Measurements from ENCODE around the gene TGFBR3L. TPM values are rescaled to one million over a fixed set of nuclear protein-coding genes. Genes with fewer than 3 reads are reported as not detected.

TGFBR3L gene
- total RNA-seq, 1 donor, result 0.99 TPM

- H3K4me3 ChIP-seq (ENCODE audit: low read depth, low read length), result no peak overlapping the region
- no peak for TF ChIP-seq CTCF (IDR thresholded peaks at IDR 0.05; ENCODE audit: insufficient read depth, low read length)
- no peak for DNase-seq (ENCODE audit: low read depth)
Measured at GRCh38 chr19:7918615-7919421, 4.2 kb downstream of the TGFBR3L start.

- no peak for TF ChIP-seq CTCF (IDR thresholded peaks at IDR 0.05; ENCODE audit: insufficient read depth, low read length)
- peak; percentile 93 for DNase-seq (ENCODE audit: low read depth)
Measured at GRCh38 chr19:7919610-7920518, 5.2 kb downstream of the TGFBR3L start, which contains the start of gene SNAPC2. SNAPC2 (plus strand) TSS chr19:7920338; CDS start chr19:7920367, 29 bp downstream.

GRCh38 chr19:7920519-7921301, 6.1 kb downstream of the TGFBR3L start:
- peak; percentile 97 for DNase-seq (ENCODE audit: low read depth)
- H3K4me3 ChIP-seq (ENCODE audit: low read depth, low read length), result peak overlapping the region; percentile 82
- TF ChIP-seq CTCF (IDR thresholded peaks at IDR 0.05; ENCODE audit: insufficient read depth, low read length), result no peak

More at GRCh38 chr19:7919610-7920518, 5.2 kb downstream of the TGFBR3L start, which contains the start of gene SNAPC2:
- peak within 1 kb of the TSS; percentile 82 for H3K4me3 ChIP-seq (ENCODE audit: low read depth, low read length)

GRCh38 chr19:7921302-7921966, 6.8 kb downstream of the TGFBR3L start:
- peak overlapping the region; percentile 81 for H3K4me3 ChIP-seq (ENCODE audit: low read depth, low read length)
- DNase-seq (ENCODE audit: low read depth), result no peak
- no peak for TF ChIP-seq CTCF (IDR thresholded peaks at IDR 0.05; ENCODE audit: insufficient read depth, low read length)

- H3K4me3 ChIP-seq (ENCODE audit: low read depth, low read length), result peak overlapping the region; percentile 81
- no peak for TF ChIP-seq CTCF (IDR thresholded peaks at IDR 0.05; ENCODE audit: insufficient read depth, low read length)
Measured at GRCh38 chr19:7921967-7922835, 7.6 kb downstream of the TGFBR3L start.

More at GRCh38 chr19:7921967-7922835, 7.6 kb downstream of the TGFBR3L start:
- DNase-seq (ENCODE audit: low read depth), result no peak
